Muscle layer of colon (tissue), 2 donors: Measurements from ENCODE around the gene ABHD8.
A peak's percentile ranks its signal among the peaks of the same experiment; 100 is the strongest.

ENCODE experiments used
- H3K27ac ChIP-seq: one replicate; pipeline ENCODE4 v1.7.0; 2013; ENCODE audit warnings: low read depth, mild to moderate bottlenecking, low read length, moderate library complexity
- H3K27me3 ChIP-seq, 2 donors: one replicate each; pipeline ENCODE4 v1.7.0; 2013; ENCODE audit warnings: low read length in 2 of 2, mild to moderate bottlenecking in 2 of 2; ENCODE audit not compliant: insufficient read depth in 2 of 2, control insufficient read depth in 1 of 2
- H3K36me3 ChIP-seq: one replicate; pipeline ENCODE4 v1.7.0; 2013; ENCODE audit warnings: mild to moderate bottlenecking, low read length; ENCODE audit not compliant: insufficient read depth
- H3K4me1 ChIP-seq: one replicate; pipeline ENCODE4 v1.7.0; 2013; ENCODE audit warnings: mild to moderate bottlenecking, low read length; ENCODE audit not compliant: insufficient read depth
- H3K4me3 ChIP-seq, 2 donors: one replicate each; pipeline ENCODE4 v1.7.0; 2013; ENCODE audit warnings: low read length in 2 of 2, low read depth in 1 of 2, mild to moderate bottlenecking in 1 of 2, moderate library complexity in 1 of 2
- H3K9ac ChIP-seq: one replicate; pipeline ENCODE4 v1.7.0; 2013; ENCODE audit warnings: low read length
- H3K9me3 ChIP-seq: one replicate; pipeline ENCODE4 v1.7.0; 2013; ENCODE audit warnings: mild to moderate bottlenecking, low read length
- donor health status: abdominal sarcoma.
- donor health status: Adenocarcinoma of cecum.

ABHD8 gene

DNA sequence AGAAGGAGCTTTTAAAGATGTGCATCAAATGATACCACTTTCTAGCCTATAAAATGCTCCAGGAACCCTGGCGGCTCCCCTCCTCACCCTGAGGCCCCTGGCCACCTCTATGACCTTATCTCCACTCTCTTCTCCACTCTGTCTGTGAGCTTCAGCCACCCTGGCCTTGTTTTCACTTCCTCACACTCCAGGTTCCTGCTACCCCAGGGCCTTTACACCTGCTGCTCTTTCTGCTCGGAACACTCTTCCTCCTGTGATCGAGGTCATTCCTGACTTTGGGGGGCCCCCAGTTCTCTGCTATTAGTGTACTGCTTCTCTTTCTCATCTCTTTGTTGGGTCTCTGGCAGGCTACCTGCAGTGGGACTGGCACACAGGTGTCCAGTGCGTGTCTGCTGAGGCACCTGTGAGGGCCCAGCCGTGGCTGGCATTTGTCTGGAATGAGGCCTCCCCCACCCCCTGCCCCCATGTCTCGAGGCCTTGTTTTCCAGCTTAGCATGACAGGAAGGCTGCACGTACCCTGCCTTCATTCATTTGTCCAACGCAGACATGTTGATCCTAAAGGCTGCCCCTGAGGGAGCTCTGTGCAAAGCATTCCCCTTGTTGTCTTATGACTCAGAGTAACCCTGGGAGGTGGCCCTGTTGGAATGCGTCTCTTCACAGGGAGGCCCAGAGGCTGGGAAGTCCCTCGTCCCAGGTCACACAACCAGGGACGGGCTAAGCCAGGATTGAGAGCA is 8.4 kb upstream of the ABHD8 start:
- H3K27ac ChIP-seq: no peak overlapping the region
- peaks cover 24% of the 10 kb centered on the region for H3K4me1 ChIP-seq
- H3K9me3 ChIP-seq: no peaks in the 10 kb centered on the region
- H3K4me3 ChIP-seq: no peak overlapping the region
- H3K36me3 ChIP-seq: peaks cover 19% of the 10 kb centered on the region
- H3K9ac ChIP-seq: no peak overlapping the region
- no peaks in the 10 kb centered on the region for H3K27me3 ChIP-seq

DNA sequence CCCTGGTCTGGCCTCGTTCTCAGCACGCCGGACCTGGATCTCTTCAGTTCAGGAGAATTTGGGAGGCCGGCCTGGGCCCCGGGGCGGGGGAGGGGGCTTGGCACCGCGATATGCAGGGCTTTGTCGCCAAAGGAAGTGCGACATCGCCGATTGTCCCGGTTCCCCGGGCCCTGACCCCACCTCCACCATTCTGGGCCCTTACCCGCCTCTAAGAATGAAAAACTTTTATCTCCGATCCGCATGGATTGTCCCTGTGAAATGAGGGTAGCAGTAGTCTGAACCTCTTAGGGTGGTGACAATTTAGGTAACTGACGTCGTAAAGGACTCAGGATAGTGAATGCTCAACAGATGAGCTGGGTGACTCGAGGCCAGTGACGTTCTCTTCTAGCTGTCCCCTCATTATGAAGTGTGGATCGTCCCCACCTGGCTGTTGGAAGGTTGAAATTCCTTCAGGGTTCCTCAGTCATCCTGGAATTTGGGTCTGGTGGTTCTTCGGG is 6.8 kb upstream of the ABHD8 start:
- Histone ChIP-seq H3K4me3 (peak overlapping the region; percentile 89 to 98), H3K36me3 (peaks cover 13% of the 10 kb centered on the region), H3K9me3 (no peaks in the 10 kb centered on the region), H3K9ac (peak overlapping the region; percentile 69), H3K27me3 (no peaks in the 10 kb centered on the region), H3K27ac (peak overlapping the region; percentile 89), H3K4me1 (peaks cover 31% of the 10 kb centered on the region)

DNA sequence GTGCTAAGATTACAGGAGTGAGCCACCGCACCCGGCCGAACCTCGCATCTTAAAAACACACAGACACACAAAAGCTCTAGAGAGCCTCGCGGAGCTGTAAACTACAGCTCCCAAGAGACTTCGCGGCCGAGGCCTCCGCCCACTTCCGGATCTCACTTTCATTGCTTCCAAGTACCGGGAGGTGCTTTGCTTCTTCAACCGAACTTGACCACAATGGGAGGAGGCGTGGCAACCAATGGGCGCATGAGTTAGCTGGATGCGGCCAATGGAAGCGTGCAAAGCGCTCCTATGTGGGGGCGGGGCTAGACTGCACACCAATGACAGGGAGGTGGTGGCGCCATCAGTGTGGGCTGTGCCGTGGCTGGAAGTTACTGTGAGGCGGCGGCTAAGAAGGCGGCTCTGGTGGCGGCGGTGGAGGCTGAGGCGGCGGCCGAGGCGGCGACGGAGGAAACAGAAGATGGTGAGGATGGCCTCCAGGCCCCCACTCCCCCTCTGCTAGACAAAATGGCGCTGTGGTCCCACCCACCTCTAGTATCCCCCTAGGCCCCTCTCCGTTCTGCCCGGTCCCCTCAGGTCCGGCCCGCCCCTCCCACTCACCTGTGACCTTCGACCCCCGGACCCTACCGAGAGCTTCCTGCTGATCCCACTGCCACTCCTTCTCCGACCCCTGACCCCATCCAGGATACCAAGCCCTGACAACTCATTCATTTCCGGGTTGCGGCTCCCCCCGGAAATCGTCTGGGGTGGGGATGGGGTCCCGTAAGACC is 6.2 kb upstream of the ABHD8 start, which contains the start of gene DDA1:
DDA1 (plus strand) TSS at position 366 of the 767 bp plus-strand sequence; CDS start at position 458, 92 bp downstream.
- peak within 1 kb of the TSS; percentile 89 to 98 for H3K4me3 ChIP-seq
- H3K9me3 ChIP-seq: no peaks in the 10 kb centered on the region
- peak within 1 kb of the TSS; percentile 69 for H3K9ac ChIP-seq
- H3K27me3 ChIP-seq: no peaks in the 10 kb centered on the region
- H3K27ac ChIP-seq: peak within 1 kb of the TSS; percentile 89
- peaks cover 9% of the 10 kb centered on the region for H3K36me3 ChIP-seq
- H3K4me1 ChIP-seq: peaks cover 37% of the 10 kb centered on the region

DNA sequence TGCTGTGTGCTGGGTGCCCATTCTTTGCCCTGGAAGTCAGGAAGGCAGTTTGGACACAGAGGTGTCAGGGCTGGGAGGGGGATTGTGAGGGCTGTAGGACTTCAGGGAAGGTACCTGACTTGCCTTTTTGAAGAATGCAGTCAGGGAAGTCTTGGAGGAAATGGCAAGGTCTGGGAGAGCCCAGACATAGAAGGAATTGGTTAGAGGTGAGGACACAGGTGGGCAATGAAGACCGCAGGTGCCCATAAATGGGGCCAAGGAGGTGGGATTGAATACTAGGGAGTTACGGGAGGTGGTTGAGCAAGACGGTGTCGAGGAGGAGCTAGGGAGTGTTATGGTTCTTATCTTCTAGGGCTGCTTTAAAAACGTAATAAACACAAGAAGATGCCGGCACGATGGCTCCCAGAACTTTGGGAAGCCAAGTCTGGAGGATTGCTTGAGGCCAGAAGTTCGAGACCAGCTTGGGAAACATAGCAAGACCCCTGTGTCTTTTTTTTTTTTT is 4.7 kb upstream of the ABHD8 start:
- Histone ChIP-seq H3K36me3 (no peaks in the 10 kb centered on the region), H3K27ac (peak overlapping the region; percentile 34), H3K4me3 (no peak overlapping the region), H3K4me1 (peaks cover 47% of the 10 kb centered on the region), H3K9ac (no peak overlapping the region), H3K9me3 (no peaks in the 10 kb centered on the region), H3K27me3 (no peaks in the 10 kb centered on the region)

DNA sequence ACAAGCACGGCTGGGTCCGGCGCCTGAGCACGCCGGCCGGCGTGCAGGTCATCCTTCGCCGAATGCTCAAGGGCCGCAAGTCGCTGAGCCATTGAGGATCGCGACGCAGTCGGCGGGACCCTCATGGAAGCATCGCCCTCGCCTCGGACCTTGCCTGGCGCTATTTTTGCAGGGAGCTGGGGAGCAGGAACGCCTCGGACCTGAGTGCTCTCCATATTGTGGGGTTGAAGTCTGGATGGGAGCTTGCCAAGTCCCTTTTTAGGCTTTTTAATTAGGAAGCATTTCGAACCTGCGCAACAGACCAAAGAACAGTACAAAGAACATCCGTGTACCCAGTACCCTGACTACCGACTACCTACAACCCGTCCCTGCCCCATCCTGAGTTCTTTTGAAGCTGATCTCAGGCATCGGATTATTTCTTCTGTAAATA is 3.1 kb upstream of the ABHD8 start:
- Histone ChIP-seq H3K27me3 (no peaks in the 10 kb centered on the region), H3K4me1 (peaks cover 51% of the 10 kb centered on the region), H3K4me3 (peak overlapping the region; percentile 66 to 79), H3K9ac (peak overlapping the region; percentile 67), H3K9me3 (no peaks in the 10 kb centered on the region), H3K36me3 (no peaks in the 10 kb centered on the region), H3K27ac (peak overlapping the region; percentile 91)

DNA sequence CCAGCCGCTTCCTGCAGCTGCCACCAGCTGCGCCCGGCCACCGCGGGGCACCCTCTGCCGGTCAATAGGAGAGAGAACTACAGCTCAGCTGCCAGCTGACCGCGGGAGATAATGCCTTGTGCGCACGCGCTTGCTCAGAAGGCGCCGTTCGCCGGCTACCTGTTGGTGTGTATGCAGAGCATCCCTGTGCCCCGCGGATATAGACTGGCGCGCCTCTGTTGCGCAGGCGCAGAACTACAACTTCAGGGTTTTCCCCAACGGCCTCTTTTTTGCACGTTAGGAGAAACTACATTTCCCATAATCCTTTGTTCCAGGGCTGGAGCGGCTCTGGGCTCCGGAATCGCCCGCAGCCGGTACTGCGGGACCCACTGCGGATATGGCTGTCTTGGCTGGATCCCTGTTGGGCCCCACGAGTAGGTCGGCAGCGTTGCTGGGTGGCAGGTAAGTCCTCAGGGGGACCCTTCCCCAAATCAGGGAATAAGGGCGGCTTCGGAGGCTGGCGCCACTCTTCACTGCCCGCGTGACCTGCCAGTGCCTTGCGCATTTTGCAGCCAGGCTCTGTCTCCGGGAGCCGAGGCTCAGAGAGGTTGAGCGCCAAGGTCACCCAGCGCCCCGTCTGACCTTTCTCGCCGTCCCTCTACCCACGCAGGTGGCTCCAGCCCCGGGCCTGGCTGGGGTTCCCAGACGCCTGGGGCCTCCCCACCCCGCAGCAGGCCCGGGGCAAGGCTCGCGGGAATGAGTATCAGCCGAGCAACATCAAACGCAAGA is 2.5 kb upstream of the ABHD8 start, which contains the start of gene MRPL34:
MRPL34 (plus strand) TSS at position 356 of the 768 bp plus-strand sequence; CDS start at position 377, 21 bp downstream.
- Histone ChIP-seq H3K4me1 (peaks cover 48% of the 10 kb centered on the region), H3K27ac (peak within 1 kb of the TSS; percentile 93), H3K4me3 (peak within 1 kb of the TSS; percentile 66 to 79), H3K9me3 (no peaks in the 10 kb centered on the region), H3K27me3 (no peaks in the 10 kb centered on the region), H3K9ac (peak within 1 kb of the TSS; percentile 67), H3K36me3 (no peaks in the 10 kb centered on the region)

DNA sequence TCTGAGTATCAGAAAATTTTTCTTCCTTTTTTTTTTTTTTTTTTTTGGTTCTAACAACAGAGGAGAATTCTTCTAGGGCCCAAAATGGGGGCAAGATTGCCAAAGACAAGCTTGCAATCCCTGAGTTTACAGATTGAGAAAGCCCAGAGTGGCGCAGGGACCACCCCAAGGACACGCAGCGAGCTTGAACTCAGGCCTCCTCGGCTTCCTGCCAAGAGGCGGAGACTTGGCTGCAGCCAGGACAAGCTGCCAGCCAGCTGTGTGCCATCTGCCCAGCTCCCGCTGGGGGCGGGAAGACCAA is 1.9 kb upstream of the ABHD8 start:
- Histone ChIP-seq H3K36me3 (no peaks in the 10 kb centered on the region), H3K9me3 (no peaks in the 10 kb centered on the region), H3K9ac (no peak overlapping the region), H3K4me3 (peak overlapping the region; percentile 66 to 79), H3K4me1 (peaks cover 42% of the 10 kb centered on the region), H3K27ac (peak overlapping the region; percentile 93), H3K27me3 (no peaks in the 10 kb centered on the region)

DNA sequence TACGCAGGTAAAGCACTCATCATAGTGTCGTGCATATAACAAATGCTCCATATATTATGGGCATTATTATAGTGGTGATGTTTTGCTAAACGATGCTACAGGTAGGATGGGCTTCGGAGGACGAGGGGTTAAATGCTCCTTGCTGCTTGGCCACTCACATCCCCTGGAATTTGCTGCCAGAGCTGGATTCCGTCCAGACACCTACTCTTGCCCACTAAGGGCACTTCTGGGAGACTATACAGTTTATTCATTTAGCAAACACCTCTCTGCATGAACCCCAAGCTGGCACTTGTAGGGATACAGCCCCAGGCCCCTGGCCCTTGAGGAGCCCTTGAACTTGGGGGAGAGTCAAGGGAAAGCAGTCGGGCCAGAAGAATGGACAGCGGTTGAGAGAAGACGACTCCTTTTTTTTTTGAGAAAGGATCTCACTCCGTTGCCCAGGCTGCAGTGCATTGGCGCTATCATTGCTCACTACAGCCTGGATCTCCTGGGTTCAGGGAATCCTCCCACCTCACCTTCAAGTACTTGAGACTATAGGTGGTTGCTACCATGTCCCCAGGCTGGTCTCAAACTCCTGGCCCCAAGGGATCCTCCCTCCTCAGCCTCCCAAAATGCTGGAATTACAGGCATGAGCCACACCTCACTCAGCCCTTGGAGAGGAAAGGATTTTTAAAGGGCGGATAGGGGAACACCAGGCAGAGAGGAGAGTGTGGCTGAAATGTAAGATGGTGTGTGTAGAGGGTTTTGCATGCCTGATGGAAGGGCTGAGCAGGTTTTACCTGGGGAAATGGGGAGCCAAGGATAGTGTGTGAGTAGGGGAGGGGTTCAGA is 1.4 kb upstream of the ABHD8 start:
- Histone ChIP-seq H3K27ac (peak overlapping the region; percentile 93), H3K9ac (no peak overlapping the region), H3K36me3 (no peaks in the 10 kb centered on the region), H3K4me1 (peaks cover 39% of the 10 kb centered on the region), H3K4me3 (peak overlapping the region in 1 of 2 donors; percentile 79), H3K9me3 (no peaks in the 10 kb centered on the region), H3K27me3 (no peaks in the 10 kb centered on the region)

DNA sequence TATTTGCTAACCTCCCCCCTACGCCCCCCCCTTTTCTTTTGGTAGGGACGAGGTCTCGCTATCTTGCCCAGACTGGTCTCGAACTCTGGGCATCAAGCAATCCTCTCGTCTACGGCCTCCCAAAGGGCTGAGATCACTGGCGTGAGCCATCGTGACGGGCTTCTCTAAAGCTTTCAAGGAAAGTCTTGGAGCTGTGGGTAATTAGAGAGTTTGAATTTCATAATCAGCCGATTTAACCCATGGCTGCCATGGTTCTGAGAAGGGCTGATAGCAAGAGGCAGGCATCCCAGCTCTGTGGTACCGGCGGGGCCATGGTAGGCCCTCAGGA is 679 bp upstream of the ABHD8 start:
- peaks cover under 1% of the 10 kb centered on the region for H3K36me3 ChIP-seq
- H3K9me3 ChIP-seq: no peaks in the 10 kb centered on the region
- peak overlapping the region; percentile 34 for H3K9ac ChIP-seq
- peak overlapping the region in 1 of 2 donors; percentile 70 for H3K4me3 ChIP-seq
- H3K4me1 ChIP-seq: peaks cover 39% of the 10 kb centered on the region
- no peaks in the 10 kb centered on the region for H3K27me3 ChIP-seq
- H3K27ac ChIP-seq: peak overlapping the region; percentile 93

DNA sequence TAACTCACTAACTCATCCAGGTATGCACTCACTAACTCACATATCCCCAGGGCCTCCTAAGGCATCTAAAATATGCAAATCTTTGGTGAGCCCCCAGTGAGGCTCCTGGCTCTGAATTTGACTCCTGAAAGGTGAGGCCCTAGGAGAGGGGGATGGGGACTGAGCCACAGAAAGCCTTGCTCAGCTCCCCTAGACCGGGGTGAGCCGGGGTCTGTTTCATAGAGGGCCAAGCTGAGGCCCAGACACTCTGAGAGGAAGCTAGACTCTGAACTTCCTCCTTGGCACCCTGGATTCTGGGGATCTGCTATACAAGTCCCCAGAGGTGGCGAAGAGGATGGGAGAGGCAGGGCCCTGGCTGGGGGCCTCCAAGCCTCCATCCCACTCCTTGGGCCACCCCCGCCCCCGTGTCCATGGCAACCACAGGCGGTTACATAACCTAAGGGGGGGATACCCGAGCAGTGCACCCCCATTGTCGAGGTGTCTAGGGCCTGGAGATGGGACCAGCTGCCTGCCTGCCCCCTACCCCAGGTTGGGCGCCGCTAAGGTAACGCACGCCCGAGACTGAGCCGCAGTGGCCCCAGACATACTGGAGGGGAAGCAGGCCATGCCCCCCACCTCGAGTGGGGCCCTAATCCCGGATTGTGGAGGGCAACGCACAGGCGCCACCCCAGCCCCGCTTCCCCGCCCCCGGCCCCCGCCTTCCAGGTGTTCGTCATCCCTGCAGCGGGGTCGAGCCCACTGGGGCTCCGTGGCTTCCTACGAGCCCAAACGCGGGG is 646 bp downstream of the ABHD8 start:
- Histone ChIP-seq H3K27ac (peak overlapping the region; percentile 93), H3K4me1 (peaks cover 36% of the 10 kb centered on the region), H3K27me3 (no peaks in the 10 kb centered on the region), H3K4me3 (peak overlapping the region; percentile 70 to 96), H3K36me3 (peaks cover 8% of the 10 kb centered on the region), H3K9ac (peak overlapping the region; percentile 65), H3K9me3 (no peaks in the 10 kb centered on the region)
